ENCODE results near the gene PLIN5.

GRCh38 chr19:4494691-4495064 is 40.3 kb downstream of the PLIN5 start:
- TF ChIP-seq CTCF (conservative IDR thresholded peaks at IDR 0.05 in 1 of 2, IDR thresholded peaks at IDR 0.05 in 1 of 2; ENCODE audit: low read depth in 1 of 2, low read length in 2 of 2) = no peak
- no peak for TF ChIP-seq EZH2 (IDR thresholded peaks at IDR 0.05; ENCODE audit: low read length, missing control alignments)
